ENCODE results near the gene CRNKL1. TPM values are rescaled to one million over a fixed set of nuclear protein-coding genes. Genes with fewer than 3 reads are reported as not detected.

Gene CRNKL1
- polyA plus RNA-seq, 1 donor = 26.3 TPM

DNA sequence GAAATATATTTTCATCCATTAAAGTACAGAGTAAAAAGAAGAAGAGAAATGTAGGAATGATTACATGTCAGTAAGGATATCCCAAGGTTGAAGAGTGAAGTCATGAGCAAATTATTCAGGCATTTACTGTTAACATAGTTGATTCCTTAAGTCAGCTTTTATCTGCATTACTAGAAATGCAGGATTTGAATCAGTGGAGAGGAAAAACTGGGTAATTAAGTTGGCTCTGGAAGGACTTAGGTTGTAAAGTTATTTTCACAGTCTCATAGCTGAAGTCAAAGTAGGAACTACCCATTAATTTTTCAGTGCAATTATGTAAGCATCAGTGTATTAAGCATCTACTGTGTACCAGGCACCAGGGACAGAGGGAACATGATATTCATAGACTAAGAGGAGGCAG, 27.3 kb downstream of the CRNKL1 start:
- H3K9me3 ChIP-seq (ENCODE audit: control insufficient read depth, low read depth, low read length) = no peaks in the 10 kb centered on the region
- H3K4me1 ChIP-seq (ENCODE audit: control insufficient read depth, insufficient read depth, low read length) = peaks cover 2% of the 10 kb centered on the region
- no peak for DNase-seq
- H3K4me3 ChIP-seq (ENCODE audit: low read length) = no peak overlapping the region
- no peaks in the 10 kb centered on the region for H3K27me3 ChIP-seq (ENCODE audit: control insufficient read depth, insufficient read depth, low read length)
- H3K27ac ChIP-seq (ENCODE audit: low read length) = no peak overlapping the region
- H3K36me3 ChIP-seq (ENCODE audit: control insufficient read depth, insufficient read depth, low read length) = peaks cover 49% of the 10 kb centered on the region

DNA sequence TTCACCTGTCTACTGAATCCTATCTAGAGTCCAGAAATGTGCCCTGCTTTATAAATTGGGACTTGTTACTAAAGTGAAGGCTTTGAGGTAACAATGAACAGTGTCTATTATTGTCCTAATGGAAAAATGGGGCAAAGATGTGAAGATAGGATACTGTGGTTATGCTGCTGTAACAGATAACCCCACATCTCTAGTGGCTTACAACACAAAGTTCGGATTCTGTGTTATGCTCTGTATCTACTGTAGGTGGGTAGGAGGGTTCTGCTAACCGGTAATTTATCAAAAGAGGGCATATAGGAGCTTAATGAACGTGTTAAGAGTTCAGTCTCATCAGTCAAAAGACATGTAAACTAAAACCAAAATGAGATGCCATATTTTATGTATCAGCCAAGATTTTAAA, 28.9 kb downstream of the CRNKL1 start:
- DNase-seq = no peak
- H3K27me3 ChIP-seq (ENCODE audit: control insufficient read depth, insufficient read depth, low read length) = no peaks in the 10 kb centered on the region
- WGBS (ENCODE audit: insufficient coverage, low lambda C conversion rate) = no CpG with 5 or more reads among the region's 3 CpGs

DNA sequence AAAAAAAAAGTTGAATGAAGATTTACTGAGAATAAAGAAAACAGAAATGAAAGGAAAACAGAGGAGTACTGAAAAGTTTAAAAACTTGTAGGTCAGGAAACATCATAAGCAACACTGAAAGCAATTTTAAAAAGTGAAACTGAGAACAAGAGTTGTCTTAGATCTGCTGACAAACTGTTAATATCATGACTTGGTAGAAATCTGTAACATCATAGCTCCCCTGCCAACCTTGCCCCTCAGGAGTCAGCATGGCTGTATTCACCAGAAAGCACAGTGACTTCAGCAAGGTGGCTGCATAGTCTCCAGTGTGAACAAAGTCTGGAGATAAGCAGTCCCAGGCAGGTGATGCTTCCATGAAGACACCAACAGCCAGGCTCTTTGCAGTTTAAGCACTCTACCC, 29.8 kb downstream of the CRNKL1 start:
- no peak overlapping the region for H3K4me3 ChIP-seq (ENCODE audit: low read length)
- no peaks in the 10 kb centered on the region for H3K27me3 ChIP-seq (ENCODE audit: control insufficient read depth, insufficient read depth, low read length)
- DNase-seq = no peak
- no peak overlapping the region for H3K27ac ChIP-seq (ENCODE audit: low read length)
- H3K4me1 ChIP-seq (ENCODE audit: control insufficient read depth, insufficient read depth, low read length) = peaks cover 10% of the 10 kb centered on the region
- H3K36me3 ChIP-seq (ENCODE audit: control insufficient read depth, insufficient read depth, low read length) = peaks cover 48% of the 10 kb centered on the region
- H3K9me3 ChIP-seq (ENCODE audit: control insufficient read depth, low read depth, low read length) = no peaks in the 10 kb centered on the region

More for the DNA sequence above, 28.9 kb downstream of the CRNKL1 start:
- Histone ChIP-seq H3K27ac (ENCODE audit: low read length) (no peak overlapping the region), H3K4me1 (ENCODE audit: control insufficient read depth, insufficient read depth, low read length) (peaks cover 7% of the 10 kb centered on the region), H3K36me3 (ENCODE audit: control insufficient read depth, insufficient read depth, low read length) (peaks cover 55% of the 10 kb centered on the region), H3K4me3 (ENCODE audit: low read length) (no peak overlapping the region), H3K9me3 (ENCODE audit: control insufficient read depth, low read depth, low read length) (no peaks in the 10 kb centered on the region)

DNA sequence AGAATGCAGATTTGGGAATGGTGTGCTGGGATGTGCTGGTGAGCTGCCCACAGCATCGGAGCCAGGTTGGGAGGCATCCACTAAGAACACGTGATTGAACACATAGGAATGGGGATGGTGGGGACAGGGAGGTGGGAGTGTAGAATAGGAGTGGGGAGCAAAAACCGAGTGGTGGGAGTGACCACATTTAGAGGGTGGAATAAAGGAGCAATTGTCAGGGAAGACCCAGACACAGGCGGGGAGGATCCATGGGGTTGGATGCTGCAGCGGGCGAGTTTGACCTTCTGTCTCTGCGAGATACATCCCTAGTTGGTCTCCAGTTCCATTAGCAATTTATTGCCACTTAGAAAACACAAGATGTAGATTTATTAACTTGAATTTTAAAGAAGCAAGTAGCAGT, 30.4 kb downstream of the CRNKL1 start:
- Histone ChIP-seq H3K36me3 (ENCODE audit: control insufficient read depth, insufficient read depth, low read length) (peaks cover 43% of the 10 kb centered on the region), H3K4me3 (ENCODE audit: low read length) (no peak overlapping the region), H3K9me3 (ENCODE audit: control insufficient read depth, low read depth, low read length) (no peaks in the 10 kb centered on the region), H3K27ac (ENCODE audit: low read length) (no peak overlapping the region), H3K4me1 (ENCODE audit: control insufficient read depth, insufficient read depth, low read length) (peaks cover 10% of the 10 kb centered on the region), H3K27me3 (ENCODE audit: control insufficient read depth, insufficient read depth, low read length) (no peaks in the 10 kb centered on the region)
- DNase-seq = no peak
- no CpG with 5 or more reads among the region's 7 CpGs for WGBS (ENCODE audit: insufficient coverage, low lambda C conversion rate)

DNA sequence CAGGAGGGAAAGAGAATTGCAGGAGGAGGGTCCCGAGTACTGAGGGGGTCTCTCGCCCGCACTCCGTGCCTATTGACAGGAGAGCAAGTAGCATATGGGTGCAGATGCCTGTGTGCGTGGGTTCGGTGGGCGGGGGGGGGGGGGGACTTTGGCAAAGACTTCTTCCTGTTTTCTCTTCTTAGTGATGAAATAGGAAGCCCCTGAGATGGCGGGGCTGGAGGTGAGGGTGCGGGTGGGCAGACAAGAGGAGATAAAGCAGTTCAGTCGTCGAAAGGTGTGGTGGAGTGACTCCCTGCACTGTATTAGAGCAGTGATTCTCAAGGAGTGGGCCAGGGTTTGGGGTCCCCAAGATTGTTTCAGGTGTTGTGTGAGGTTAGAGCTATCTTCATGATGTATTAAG, 31.4 kb downstream of the CRNKL1 start:
- Histone ChIP-seq H3K9me3 (ENCODE audit: control insufficient read depth, low read depth, low read length) (no peaks in the 10 kb centered on the region), H3K4me3 (ENCODE audit: low read length) (no peak overlapping the region), H3K27ac (ENCODE audit: low read length) (no peak overlapping the region), H3K36me3 (ENCODE audit: control insufficient read depth, insufficient read depth, low read length) (peaks cover 39% of the 10 kb centered on the region), H3K4me1 (ENCODE audit: control insufficient read depth, insufficient read depth, low read length) (peaks cover 10% of the 10 kb centered on the region), H3K27me3 (ENCODE audit: control insufficient read depth, insufficient read depth, low read length) (no peaks in the 10 kb centered on the region)
- no CpG with 5 or more reads among the region's 11 CpGs for WGBS (ENCODE audit: insufficient coverage, low lambda C conversion rate)
- no peak for DNase-seq

DNA sequence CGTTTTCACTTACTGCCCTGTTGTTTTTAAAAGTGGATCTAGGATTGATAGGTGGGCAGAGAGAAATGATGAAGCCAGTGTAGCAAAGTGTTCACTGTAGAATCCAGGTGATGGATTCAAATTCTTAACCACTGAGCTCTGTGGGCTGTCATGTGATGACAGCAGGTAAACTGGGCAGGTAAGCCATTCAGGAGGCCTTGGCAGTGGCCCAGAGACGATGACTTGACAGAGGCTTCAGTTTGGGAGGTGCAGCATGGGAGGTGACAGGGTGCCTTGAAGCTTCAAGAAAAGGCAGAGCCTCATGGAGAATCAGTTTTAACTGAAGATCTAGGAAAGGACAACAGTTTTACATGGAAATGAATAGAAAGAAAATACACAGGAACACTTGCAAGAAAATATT, 33.1 kb downstream of the CRNKL1 start:
- Histone ChIP-seq H3K4me3 (ENCODE audit: low read length) (no peak overlapping the region), H3K36me3 (ENCODE audit: control insufficient read depth, insufficient read depth, low read length) (peaks cover 34% of the 10 kb centered on the region), H3K4me1 (ENCODE audit: control insufficient read depth, insufficient read depth, low read length) (peaks cover 16% of the 10 kb centered on the region), H3K27ac (ENCODE audit: low read length) (no peak overlapping the region), H3K27me3 (ENCODE audit: control insufficient read depth, insufficient read depth, low read length) (no peaks in the 10 kb centered on the region), H3K9me3 (ENCODE audit: control insufficient read depth, low read depth, low read length) (no peaks in the 10 kb centered on the region)
- WGBS (ENCODE audit: insufficient coverage, low lambda C conversion rate) = no CpG with 5 or more reads among the region's 2 CpGs
- no peak for DNase-seq

DNA sequence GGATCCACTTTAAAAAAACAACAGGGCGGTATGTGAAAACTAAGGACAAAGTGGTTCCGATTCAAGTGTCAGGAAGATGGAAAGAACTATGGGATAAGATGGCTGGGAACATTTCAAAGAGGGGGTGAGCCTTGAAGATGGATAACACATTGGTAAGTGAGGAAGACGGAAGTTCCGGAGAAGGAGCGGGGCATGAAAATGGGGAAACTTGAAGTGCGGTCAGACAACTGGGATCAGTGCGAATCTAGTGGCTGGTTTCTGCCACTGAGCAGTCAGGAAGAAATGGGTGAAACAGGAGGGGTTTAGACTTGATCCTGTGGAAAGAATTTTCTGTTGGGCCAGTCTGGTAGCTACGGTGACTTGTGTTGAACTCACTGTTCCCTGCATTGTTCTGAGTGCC, 33.9 kb downstream of the CRNKL1 start:
- H3K4me1 ChIP-seq (ENCODE audit: control insufficient read depth, insufficient read depth, low read length) = peaks cover 16% of the 10 kb centered on the region

DNA sequence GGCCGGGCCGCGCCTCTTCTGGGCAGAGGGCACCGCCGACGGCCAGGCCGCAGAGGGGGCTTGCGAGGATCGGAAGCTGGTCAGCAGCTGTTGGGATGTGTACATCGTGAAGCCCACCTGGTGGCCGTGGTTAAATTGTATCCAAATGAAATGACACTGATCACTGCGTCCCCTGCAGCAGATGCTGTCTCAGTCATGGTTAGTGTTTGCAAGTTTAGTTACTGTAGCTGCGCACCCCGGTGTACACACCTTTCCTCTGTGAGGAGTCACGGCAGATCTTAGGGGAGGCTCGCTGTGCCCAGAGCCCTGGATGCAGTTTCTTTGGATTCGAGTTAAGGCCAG, 34.5 kb downstream of the CRNKL1 start:
- Histone ChIP-seq H3K27ac (ENCODE audit: low read length) (no peak overlapping the region), H3K9me3 (ENCODE audit: control insufficient read depth, low read depth, low read length) (no peaks in the 10 kb centered on the region), H3K4me3 (ENCODE audit: low read length) (peak overlapping the region; percentile 89), H3K27me3 (ENCODE audit: control insufficient read depth, insufficient read depth, low read length) (no peaks in the 10 kb centered on the region), H3K4me1 (ENCODE audit: control insufficient read depth, insufficient read depth, low read length) (peaks cover 16% of the 10 kb centered on the region), H3K36me3 (ENCODE audit: control insufficient read depth, insufficient read depth, low read length) (peaks cover 27% of the 10 kb centered on the region)
- DNase-seq = no peak
- WGBS (ENCODE audit: insufficient coverage, low lambda C conversion rate) = no CpG with 5 or more reads among the region's 17 CpGs

More for the DNA sequence above, 33.9 kb downstream of the CRNKL1 start:
- DNase-seq = no peak
- WGBS (ENCODE audit: insufficient coverage, low lambda C conversion rate) = 100% methylated on average over 1 of the region's 8 CpGs
- peaks cover 30% of the 10 kb centered on the region for H3K36me3 ChIP-seq (ENCODE audit: control insufficient read depth, insufficient read depth, low read length)
- no peaks in the 10 kb centered on the region for H3K27me3 ChIP-seq (ENCODE audit: control insufficient read depth, insufficient read depth, low read length)
- peak overlapping the region; percentile 89 for H3K4me3 ChIP-seq (ENCODE audit: low read length)
- H3K27ac ChIP-seq (ENCODE audit: low read length) = no peak overlapping the region
- no peaks in the 10 kb centered on the region for H3K9me3 ChIP-seq (ENCODE audit: control insufficient read depth, low read depth, low read length)

DNA sequence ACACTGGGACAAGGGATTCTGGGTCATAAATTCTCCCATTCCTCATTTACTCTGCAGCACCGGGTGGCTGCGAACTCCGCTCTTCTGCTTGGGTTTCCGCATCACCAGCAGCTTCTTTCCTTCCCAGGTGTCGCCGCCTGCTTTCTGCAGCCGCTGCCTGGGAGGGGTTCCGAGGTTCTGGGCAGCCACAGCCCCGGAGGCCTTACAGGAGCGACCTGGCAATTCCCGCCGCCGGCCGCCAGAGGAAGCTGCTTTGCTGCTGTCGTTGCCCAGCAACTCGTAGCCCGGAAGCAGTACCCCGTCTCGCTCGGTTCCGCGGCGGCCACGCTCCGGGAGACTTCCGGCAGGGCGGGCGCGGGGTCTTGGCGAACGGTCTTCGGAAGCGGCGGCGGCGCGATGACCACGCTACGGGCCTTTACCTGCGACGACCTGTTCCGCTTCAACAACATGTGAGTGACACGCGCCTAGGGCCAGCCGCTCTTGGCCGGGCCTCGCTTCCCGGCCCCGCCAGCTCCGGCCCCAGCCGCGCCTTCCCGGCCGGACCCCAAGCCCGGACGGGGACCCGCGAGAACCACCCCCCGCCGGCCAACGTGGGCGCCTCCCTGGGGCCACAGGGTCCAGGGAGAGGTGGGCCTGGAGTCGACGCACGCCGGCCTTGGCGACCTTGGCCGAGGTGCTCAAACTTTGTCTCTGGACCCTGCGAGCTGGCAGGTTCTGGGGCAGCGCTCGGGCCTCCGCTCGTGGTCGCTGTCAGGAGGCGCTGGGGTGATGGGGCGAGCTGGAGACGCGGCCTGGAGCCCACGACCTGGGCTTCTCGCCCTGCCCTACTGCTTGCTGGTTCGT, 35.0 kb downstream of the CRNKL1 start, which contains the start of gene NAA20:
Gene NAA20, plus strand, starts transcription at position 362 of the 843 bp plus-strand sequence. Its CDS starts 35 bp downstream, at position 397.
- Histone ChIP-seq H3K9me3 (ENCODE audit: control insufficient read depth, low read depth, low read length) (no peaks in the 10 kb centered on the region), H3K27me3 (ENCODE audit: control insufficient read depth, insufficient read depth, low read length) (no peaks in the 10 kb centered on the region), H3K27ac (ENCODE audit: low read length) (peak within 1 kb of the TSS; percentile 32), H3K4me3 (ENCODE audit: low read length) (peak within 1 kb of the TSS; percentile 89), H3K4me1 (ENCODE audit: control insufficient read depth, insufficient read depth, low read length) (peaks cover 16% of the 10 kb centered on the region), H3K36me3 (ENCODE audit: control insufficient read depth, insufficient read depth, low read length) (peaks cover 23% of the 10 kb centered on the region)
- DNase-seq = peak; percentile 91 to 93
- no CpG with 5 or more reads among the region's 81 CpGs for WGBS (ENCODE audit: insufficient coverage, low lambda C conversion rate)

DNA sequence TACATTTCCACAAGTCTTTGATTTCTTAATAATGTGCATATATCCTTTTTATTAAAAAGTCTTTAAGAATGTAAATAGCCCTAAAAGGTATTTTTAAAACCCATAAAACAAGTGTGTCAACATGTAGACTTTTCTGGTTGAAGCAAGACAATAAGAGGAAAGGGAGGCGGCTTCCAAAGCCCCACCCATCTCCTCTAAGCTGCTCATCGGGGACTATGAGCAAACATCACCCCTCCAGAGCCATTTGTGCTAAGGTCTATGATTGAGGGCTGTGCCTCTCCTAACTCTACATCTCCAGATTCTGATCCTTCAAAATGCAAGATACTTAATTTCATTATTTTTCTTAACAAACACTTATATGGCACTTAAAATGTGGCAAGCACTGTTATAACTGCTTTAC, 37.6 kb downstream of the CRNKL1 start:
- Histone ChIP-seq H3K27me3 (ENCODE audit: control insufficient read depth, insufficient read depth, low read length) (no peaks in the 10 kb centered on the region), H3K36me3 (ENCODE audit: control insufficient read depth, insufficient read depth, low read length) (peaks cover 11% of the 10 kb centered on the region), H3K27ac (ENCODE audit: low read length) (peak overlapping the region; percentile 47), H3K4me1 (ENCODE audit: control insufficient read depth, insufficient read depth, low read length) (peaks cover 22% of the 10 kb centered on the region), H3K9me3 (ENCODE audit: control insufficient read depth, low read depth, low read length) (no peaks in the 10 kb centered on the region), H3K4me3 (ENCODE audit: low read length) (no peak overlapping the region)
- DNase-seq = no peak
- WGBS (ENCODE audit: insufficient coverage, low lambda C conversion rate) = no CpG with 5 or more reads among the region's 2 CpGs

DNA sequence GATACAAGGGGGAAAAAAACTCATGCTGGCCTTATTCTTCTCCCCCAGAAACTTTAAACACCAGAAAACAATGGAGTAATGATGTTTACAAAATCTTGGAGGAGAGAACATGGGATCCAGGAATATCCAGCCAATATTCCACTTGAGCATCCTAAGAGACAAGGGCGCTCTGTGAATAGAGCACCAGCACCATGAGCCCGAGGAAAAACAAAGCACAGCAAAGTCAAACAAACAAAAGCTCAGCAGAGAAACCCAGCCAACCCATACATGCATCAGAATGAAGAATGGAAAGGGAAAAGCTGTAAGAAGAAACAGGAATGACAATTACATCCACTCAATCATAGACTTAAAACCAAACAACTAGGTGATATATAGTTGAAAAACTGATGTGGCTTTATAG, 39.7 kb downstream of the CRNKL1 start:
- H3K4me1 ChIP-seq (ENCODE audit: control insufficient read depth, insufficient read depth, low read length) = peaks cover 14% of the 10 kb centered on the region
- no peak overlapping the region for H3K4me3 ChIP-seq (ENCODE audit: low read length)
- DNase-seq = no peak
- no peak overlapping the region for H3K27ac ChIP-seq (ENCODE audit: low read length)
- H3K27me3 ChIP-seq (ENCODE audit: control insufficient read depth, insufficient read depth, low read length) = no peaks in the 10 kb centered on the region
- no peaks in the 10 kb centered on the region for H3K36me3 ChIP-seq (ENCODE audit: control insufficient read depth, insufficient read depth, low read length)
- no peaks in the 10 kb centered on the region for H3K9me3 ChIP-seq (ENCODE audit: control insufficient read depth, low read depth, low read length)
- WGBS (ENCODE audit: insufficient coverage, low lambda C conversion rate) = 67% methylated on average over 2 of the region's 2 CpGs

All from large intestine (tissue), 3 donors.